Measurements from ENCODE around the gene N4BP3. TPM values are rescaled to one million over a fixed set of nuclear protein-coding genes. Genes with fewer than 3 reads are reported as not detected.

Gene N4BP3
- total and polyA plus RNA-seq, 2 experiments from 2014 or later: 9.8 to 58.2 TPM

- Histone ChIP-seq H3K27ac (ENCODE audit: low read depth) (no peak overlapping the region), H3K4me3 (no peak overlapping the region), H3F3A (replicated peaks; ENCODE audit: low read depth) (no peaks in the 10 kb centered on the region), H3K79me2 (replicated peaks; ENCODE audit: insufficient read depth) (no peaks in the 10 kb centered on the region), H3K4me2 (no peak overlapping the region), H3K4me1 (ENCODE audit: insufficient read depth) (no peaks in the 10 kb centered on the region; the same call in 1 of the 2 replicates), H3K9me2 (ENCODE audit: insufficient read depth) (no peaks in the 10 kb centered on the region), H4K20me1 (replicated peaks; ENCODE audit: insufficient read depth) (no peaks in the 10 kb centered on the region), H2AFZ (no peak overlapping the region), H3K36me3 (ENCODE audit: insufficient read depth) (no peaks in the 10 kb centered on the region), H3K27me3 (ENCODE audit: insufficient read depth) (no peaks in the 10 kb centered on the region)
- Mint-ChIP-seq H3K27ac (no peak overlapping the region), H3K27me3 (ENCODE audit: insufficient read depth, low read depth, poor library complexity) (peaks cover 14% of the 10 kb centered on the region), H3K4me1 (peaks cover 12% of the 10 kb centered on the region), H3K9me3 (no peaks in the 10 kb centered on the region), H3K4me3 (no peak overlapping the region), H3K36me3 (ENCODE audit: low read depth) (no peaks in the 10 kb centered on the region)
- ATAC-seq (no peak), DNase-seq (ENCODE audit: low spot score) (no peak)
- TF ChIP-seq ZNF331 (CRISPR knock-in tag; IDR thresholded peaks at IDR 0.05; ENCODE audit: low read depth): no peak
- TF ChIP-seq NANOG (IDR thresholded peaks at IDR 0.05; ENCODE audit: borderline replicate concordance): no peak
- no peak for TF ChIP-seq POLR2AphosphoS5 (IDR thresholded peaks at IDR 0.05; ENCODE audit: low read depth)
- no peak for TF ChIP-seq CREB1 (CRISPR knock-in tag; IDR thresholded peaks at IDR 0.05; ENCODE audit: low read depth)
- no peak for TF ChIP-seq JUNB (IDR thresholded peaks at IDR 0.05; ENCODE audit: unreplicated experiment)
- no peak for TF ChIP-seq REST (IDR thresholded peaks at IDR 0.05; ENCODE audit: unreplicated experiment)
- TF ChIP-seq ZNF462 (CRISPR knock-in tag; IDR thresholded peaks at IDR 0.05): no peak
- TF ChIP-seq ZNF114 (CRISPR knock-in tag; IDR thresholded peaks at IDR 0.05): no peak
- no peak for TF ChIP-seq EZH2phosphoT487 (IDR thresholded peaks at IDR 0.05; ENCODE audit: unreplicated experiment)
- TF ChIP-seq STAT1 (IDR thresholded peaks at IDR 0.05; ENCODE audit: unreplicated experiment): no peak
- no peak for TF ChIP-seq ETS1 (IDR thresholded peaks at IDR 0.05)
- no peak for TF ChIP-seq EZH2 (IDR thresholded peaks at IDR 0.05; ENCODE audit: low read depth, unreplicated experiment)
- no peak for TF ChIP-seq CTCF (conservative IDR thresholded peaks at IDR 0.05; ENCODE audit: low read depth in 2 of 2)
Measured at GRCh38 chr5:178072749-178073148, 40.6 kb upstream of the N4BP3 start.
